HAP-1 (cell line): ENCODE results near the gene LEFTY2.
A peak's percentile ranks its signal among the peaks of the same experiment; 100 is the strongest.
"Not testable (repeated sequence)": the region's sequence is repeated elsewhere in the genome, so short reads cannot be mapped to it uniquely, and the experiment has no call there.

Experiments
- DNase-seq, 2 experiments: peaks; one replicate each; pipeline ENCODE4 v3.0.0-alpha.2; 2016 to 2020; ENCODE audit warnings: low spot score in 2 of 2
- H3K27me3 ChIP-seq: fragments of 250-450 bp; sonication (Bioruptor Pico); 2 replicates; pipeline ENCODE4 v1.5.1; 2020; ENCODE audit warnings: low read depth, mild to moderate bottlenecking, moderate library complexity
- H3K36me3 ChIP-seq: fragments of 250-450 bp; sonication (Bioruptor Pico); replicated peaks from 2 replicates; pipeline ENCODE4 v1.5.1; 2020; ENCODE audit warnings: mild to moderate bottlenecking
- H3K4me1 ChIP-seq: fragments of 250-450 bp; sonication (Bioruptor Pico); 2 replicates; pipeline ENCODE4 v1.5.1; 2020; ENCODE audit warnings: mild to moderate bottlenecking
- H3K4me3 ChIP-seq: fragments of 250-450 bp; sonication (Bioruptor Pico); 2 replicates; pipeline ENCODE4 v1.5.1; 2020; ENCODE audit warnings: mild to moderate bottlenecking, moderate library complexity
- H3K9me3 ChIP-seq: fragments of 250-450 bp; sonication (Bioruptor Pico); 2 replicates; pipeline ENCODE4 v1.5.1; 2020; ENCODE audit warnings: mild to moderate bottlenecking, moderate library complexity
- in situ Hi-C: fragments of 300-500 bp; cut with MboI; formaldehyde crosslinking; loops from 3 replicates; pipeline ENCODE4 v1.14.3; 2020; ENCODE audit warnings: low sequenced_read_pairs, inconsistent platforms, mixed read lengths

Gene LEFTY2, protein sequence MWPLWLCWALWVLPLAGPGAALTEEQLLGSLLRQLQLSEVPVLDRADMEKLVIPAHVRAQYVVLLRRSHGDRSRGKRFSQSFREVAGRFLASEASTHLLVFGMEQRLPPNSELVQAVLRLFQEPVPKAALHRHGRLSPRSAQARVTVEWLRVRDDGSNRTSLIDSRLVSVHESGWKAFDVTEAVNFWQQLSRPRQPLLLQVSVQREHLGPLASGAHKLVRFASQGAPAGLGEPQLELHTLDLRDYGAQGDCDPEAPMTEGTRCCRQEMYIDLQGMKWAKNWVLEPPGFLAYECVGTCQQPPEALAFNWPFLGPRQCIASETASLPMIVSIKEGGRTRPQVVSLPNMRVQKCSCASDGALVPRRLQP

GRCh38 chr1:225941187-225941941 lies at the start of gene LEFTY2:
LEFTY2 (minus strand) TSS chr1:225941220; CDS start chr1:225941140, 80 bp downstream.
- peaks cover 9% of the 10 kb centered on the region for H3K4me1 ChIP-seq
- H3K9me3 ChIP-seq, result no peaks in the 10 kb centered on the region
- no peak within 1 kb of the TSS for H3K4me3 ChIP-seq
- DNase-seq, result no peak
- no peaks in the 10 kb centered on the region for H3K36me3 ChIP-seq
- in situ Hi-C loops, result no loop called here
- H3K27me3 ChIP-seq, result no peaks in the 10 kb centered on the region

DNA sequence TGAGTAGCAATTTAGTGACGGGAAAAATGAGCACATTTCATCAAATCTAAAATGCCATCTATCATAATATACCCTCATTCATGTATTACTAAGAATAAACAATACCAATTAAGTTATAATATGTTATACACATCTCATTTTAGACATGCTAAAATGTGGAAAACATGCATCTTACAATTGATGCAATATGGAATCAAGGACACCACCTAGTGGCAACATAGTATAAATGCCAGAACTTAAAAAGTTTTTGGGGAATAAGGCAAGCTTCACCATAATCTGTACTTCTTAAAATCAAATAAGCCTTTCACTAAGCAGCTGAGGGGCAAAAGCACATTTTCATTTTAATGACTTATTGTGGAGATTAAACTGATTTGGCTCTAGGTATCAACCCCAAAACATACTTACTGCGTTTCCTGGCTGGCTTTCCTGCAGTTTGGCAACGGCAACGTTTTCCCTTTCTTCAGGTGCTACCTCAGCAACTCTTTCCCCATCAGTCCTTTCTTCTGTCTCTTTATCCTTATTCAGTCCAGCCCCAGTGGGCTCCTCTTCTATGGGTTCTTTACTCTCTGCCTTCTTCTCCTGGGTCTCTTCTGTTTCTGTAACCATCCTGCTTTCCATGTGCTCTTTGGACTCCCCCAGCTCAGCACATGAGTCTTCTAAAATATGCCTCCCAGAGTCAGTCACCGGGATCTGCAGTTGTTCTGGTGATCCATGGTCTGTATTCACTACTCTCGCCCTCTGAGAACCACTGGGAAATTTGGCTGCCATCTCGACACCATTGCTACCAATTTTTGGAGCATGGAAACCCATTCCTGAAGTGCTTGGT lies 46.7 kb upstream of the LEFTY2 start:
- in situ Hi-C loops, result no loop called here
- no peaks in the 10 kb centered on the region for H3K9me3 ChIP-seq
- H3K4me3 ChIP-seq, result no peak overlapping the region
- peaks cover 92% of the 10 kb centered on the region for H3K36me3 ChIP-seq
- H3K4me1 ChIP-seq, result no peaks in the 10 kb centered on the region
- DNase-seq, result peak in 1 of 2 experiments; percentile 36
- H3K27me3 ChIP-seq, result no peaks in the 10 kb centered on the region

GRCh38 chr1:225981714-225982113 lies 40.7 kb upstream of the LEFTY2 start:
- peaks cover 5% of the 10 kb centered on the region for H3K9me3 ChIP-seq
- H3K4me1 ChIP-seq, result no peaks in the 10 kb centered on the region
- peaks cover 72% of the 10 kb centered on the region for H3K36me3 ChIP-seq
- DNase-seq, result no peak
- no peaks in the 10 kb centered on the region for H3K27me3 ChIP-seq
- no peak overlapping the region for H3K4me3 ChIP-seq
- in situ Hi-C loops, result loop anchor here (5.0 kb wide), 1 partner anchor 504 kb away; no protein-coding TSS in a partner anchor

DNA sequence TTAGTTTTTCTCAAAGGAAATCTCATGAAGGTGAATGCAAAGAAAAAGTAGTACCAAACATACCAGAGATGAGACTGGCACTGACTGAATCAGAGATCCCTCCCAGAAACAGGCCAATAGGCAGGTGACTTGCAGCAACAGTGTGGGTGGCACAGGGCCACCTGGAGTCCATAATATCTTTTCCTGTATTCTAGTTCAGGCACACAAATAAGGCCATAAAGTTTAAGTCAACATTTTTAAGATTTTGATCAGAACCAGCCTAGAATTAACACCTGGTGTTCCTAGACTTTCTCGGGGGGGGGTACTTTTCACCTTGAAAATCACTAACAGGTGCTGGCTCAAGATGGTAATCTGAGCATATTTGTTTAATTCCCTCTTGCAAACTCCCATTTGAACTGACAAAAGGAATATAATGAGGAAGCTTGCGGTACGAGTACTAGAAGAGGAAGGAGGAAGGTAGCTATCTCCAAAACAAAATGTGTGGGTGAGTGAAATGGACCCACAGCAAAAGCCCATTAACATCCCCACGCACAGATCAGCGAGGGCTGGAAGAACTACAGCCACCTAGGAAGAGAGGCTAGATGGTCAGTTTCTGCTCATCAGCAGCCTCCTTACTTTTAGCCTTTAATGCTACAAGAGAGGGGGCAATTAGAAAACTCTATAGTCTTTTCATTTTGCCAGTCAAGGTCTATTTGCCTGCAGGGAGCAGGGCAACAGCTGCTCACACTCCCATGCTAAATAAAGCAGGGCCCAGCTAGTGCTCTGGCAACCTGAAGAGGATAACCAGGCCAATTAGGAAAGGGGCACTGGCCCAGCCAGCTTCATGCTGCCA lies 39.2 kb upstream of the LEFTY2 start:
- Histone ChIP-seq H3K4me3 (no peak overlapping the region), H3K36me3 (peaks cover 59% of the 10 kb centered on the region)
- in situ Hi-C loops, result loop anchor here (5.0 kb wide), 1 partner anchor 503 kb away; no protein-coding TSS in a partner anchor

DNA sequence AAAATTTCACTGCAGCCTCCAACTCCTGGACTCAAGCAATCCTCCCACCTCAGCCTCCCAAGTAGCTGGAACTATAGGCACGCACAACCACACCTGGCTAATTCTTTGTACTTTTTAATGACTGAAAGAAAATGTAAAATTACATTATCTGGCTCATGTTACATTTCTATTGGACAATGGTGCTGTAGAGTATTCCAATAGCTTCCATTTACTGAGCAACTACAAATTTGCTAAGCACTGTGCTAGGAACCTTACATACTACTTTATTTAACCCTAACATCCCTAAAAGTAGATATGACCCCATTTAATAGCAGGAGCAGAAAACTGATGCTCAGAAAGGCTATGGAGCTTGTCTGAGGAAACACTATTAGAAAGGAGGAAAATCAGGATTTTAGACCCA lies 38.4 kb upstream of the LEFTY2 start:
- peaks cover 51% of the 10 kb centered on the region for H3K36me3 ChIP-seq
- no peaks in the 10 kb centered on the region for H3K4me1 ChIP-seq
- in situ Hi-C loops, result no loop called here
- no peak for DNase-seq
- H3K4me3 ChIP-seq, result no peak overlapping the region
- no peaks in the 10 kb centered on the region for H3K27me3 ChIP-seq
- H3K9me3 ChIP-seq, result peaks cover 5% of the 10 kb centered on the region

More for the DNA sequence above, 39.2 kb upstream of the LEFTY2 start:
- Histone ChIP-seq H3K27me3 (no peaks in the 10 kb centered on the region), H3K4me1 (no peaks in the 10 kb centered on the region), H3K9me3 (peaks cover 5% of the 10 kb centered on the region)
- no peak for DNase-seq

GRCh38 chr1:225977937-225978748 lies 37.1 kb upstream of the LEFTY2 start:
- no peak for DNase-seq
- Histone ChIP-seq H3K9me3 (peaks cover 5% of the 10 kb centered on the region), H3K27me3 (no peaks in the 10 kb centered on the region), H3K36me3 (peaks cover 39% of the 10 kb centered on the region), H3K4me1 (no peaks in the 10 kb centered on the region), H3K4me3 (no peak overlapping the region)
- in situ Hi-C loops, result no loop called here

DNA sequence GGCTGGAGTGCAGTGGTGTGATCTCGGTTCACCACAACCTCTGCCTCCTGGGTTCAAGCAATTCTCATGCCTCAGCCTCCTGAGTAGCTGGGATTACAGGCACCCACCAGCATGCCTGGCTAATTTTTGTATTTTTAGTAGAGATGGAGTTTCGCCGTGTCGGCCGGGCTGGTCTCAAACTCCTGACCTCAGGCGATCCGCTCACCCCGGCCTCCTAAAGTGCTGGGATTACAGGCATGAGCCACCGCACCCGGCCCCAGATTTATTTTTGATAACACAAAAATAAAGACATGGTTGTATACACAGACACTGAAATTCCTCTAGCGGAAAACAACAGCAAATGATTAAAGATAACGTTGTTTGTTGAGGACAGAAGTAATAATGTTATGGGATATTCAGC lies 34.1 kb upstream of the LEFTY2 start:
- H3K9me3 ChIP-seq, DNase-seq, H3K27me3 ChIP-seq, H3K36me3 ChIP-seq, H3K4me1 ChIP-seq, in situ Hi-C loops, H3K4me3 ChIP-seq: not testable (repeated sequence)

DNA sequence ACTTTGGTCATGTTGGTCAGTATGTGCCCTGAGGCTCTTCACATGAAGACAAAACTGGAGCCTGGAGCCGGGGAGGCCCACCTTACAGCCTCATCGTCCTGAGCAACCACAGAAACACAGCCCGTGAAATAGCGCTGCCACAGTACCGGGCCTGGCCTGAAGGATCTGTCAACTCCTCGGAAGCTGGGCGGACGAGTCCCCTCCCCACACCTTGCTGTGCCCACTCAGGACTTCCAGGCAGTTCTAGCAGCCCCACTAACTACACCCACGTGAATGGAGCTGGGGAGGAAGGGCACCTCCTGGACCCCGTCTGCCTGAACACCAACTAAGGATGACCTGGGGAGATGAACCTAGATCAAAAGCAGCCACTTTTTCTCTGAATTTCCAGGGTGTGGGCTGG lies 33.4 kb upstream of the LEFTY2 start:
- no peak overlapping the region for H3K4me3 ChIP-seq
- no peaks in the 10 kb centered on the region for H3K9me3 ChIP-seq
- DNase-seq, result no peak
- peaks cover 2% of the 10 kb centered on the region for H3K36me3 ChIP-seq
- no peaks in the 10 kb centered on the region for H3K27me3 ChIP-seq
- H3K4me1 ChIP-seq, result no peaks in the 10 kb centered on the region
- in situ Hi-C loops, result no loop called here

DNA sequence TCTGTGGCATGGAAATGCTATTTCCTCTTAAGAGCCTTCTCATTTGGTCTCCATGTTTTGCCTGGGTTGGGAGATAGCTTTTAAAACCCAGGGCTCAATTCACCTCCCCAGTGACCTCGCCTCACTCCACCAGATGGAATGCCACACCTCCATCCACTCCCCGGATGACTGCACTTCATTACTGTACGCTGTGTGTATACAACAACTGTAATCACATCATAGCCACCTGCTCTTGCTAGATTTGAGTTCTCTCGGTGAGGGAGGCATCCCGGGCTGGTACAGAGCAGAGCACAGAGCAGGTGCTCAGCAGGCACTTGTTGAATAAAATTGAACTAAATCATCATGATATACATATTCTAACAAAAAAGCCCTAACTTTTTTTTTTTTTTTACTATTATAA lies 32.1 kb upstream of the LEFTY2 start:
- in situ Hi-C loops, result no loop called here
- no peak for DNase-seq
- H3K4me1 ChIP-seq, result no peaks in the 10 kb centered on the region

DNA sequence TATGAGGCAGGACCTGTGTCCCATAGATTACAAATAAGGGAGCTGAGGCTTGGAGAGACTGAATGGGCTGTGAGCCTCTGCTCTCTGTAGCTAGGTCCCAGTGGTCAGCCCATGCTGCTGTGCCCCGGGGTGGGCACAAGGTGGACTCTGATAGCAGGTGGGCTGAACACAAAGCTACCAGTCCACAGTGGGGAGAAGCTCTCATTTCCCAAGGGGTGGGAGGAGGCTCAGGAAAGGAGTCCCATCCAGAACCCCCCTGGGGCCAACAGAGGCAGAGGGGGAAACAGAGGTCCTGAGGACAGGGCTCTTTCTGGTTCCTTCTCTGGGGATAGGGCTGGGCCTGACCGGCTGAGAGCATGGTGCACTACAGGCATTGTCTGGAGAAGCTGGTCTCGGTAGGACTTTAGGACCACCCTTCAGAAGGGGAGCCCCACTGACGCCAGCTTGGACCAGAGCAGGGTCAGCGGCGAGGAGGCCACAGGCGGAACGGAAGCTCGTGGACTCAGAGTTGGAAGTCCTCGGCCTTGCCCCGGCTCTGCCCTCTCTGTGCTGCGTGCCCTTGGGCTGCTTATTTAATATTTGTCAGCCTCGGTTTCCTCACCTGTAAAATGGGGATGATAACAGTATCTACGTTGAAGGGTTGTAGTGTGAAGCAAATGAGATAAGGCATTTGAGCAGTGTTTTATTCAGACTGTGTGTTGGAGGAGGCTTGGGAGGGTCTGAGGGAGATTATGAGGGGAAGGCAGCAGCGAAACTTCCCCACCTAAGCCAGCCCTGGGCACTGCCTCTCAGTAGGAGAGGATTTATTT lies 31.5 kb upstream of the LEFTY2 start:
- no peak for DNase-seq
- Histone ChIP-seq H3K9me3 (no peaks in the 10 kb centered on the region), H3K4me3 (no peak overlapping the region), H3K36me3 (no peaks in the 10 kb centered on the region), H3K27me3 (no peaks in the 10 kb centered on the region), H3K4me1 (no peaks in the 10 kb centered on the region)
- in situ Hi-C loops, result no loop called here

More for the DNA sequence above, 32.1 kb upstream of the LEFTY2 start:
- H3K4me3 ChIP-seq, result no peak overlapping the region
- H3K36me3 ChIP-seq, result no peaks in the 10 kb centered on the region; the same call in 1 of the 2 replicates
- no peaks in the 10 kb centered on the region for H3K27me3 ChIP-seq
- H3K9me3 ChIP-seq, result no peaks in the 10 kb centered on the region

- in situ Hi-C loops, H3K4me1 ChIP-seq: not testable (repeated sequence)
These were observed 29.7 kb upstream of the LEFTY2 start for GRCh38 chr1:225970592-225971157.

More at GRCh38 chr1:225970592-225971157, 29.7 kb upstream of the LEFTY2 start:
- not testable (repeated sequence) for H3K27me3 ChIP-seq, H3K9me3 ChIP-seq, H3K36me3 ChIP-seq, H3K4me3 ChIP-seq, DNase-seq
